ENCODE measurements around the gene RASA3.

GRCh38 chr13:114112231-114112825, 20.1 kb downstream of the RASA3 start:
- no peak for TF ChIP-seq CTCF (IDR thresholded peaks at IDR 0.05)
- no peak for TF ChIP-seq POLR2AphosphoS5 (IDR thresholded peaks at IDR 0.05)

All from transverse colon (tissue), 4 donors.